NCI-H774 (cell line): ENCODE results near the gene MBD3L5.
"Not testable (repeated sequence)": the region's sequence is repeated elsewhere in the genome, so short reads cannot be mapped to it uniquely, and the experiment has no call there.

Experiments used
- DNase-seq: peaks from one replicate; lab custom pipeline; 2025; lab: John Stamatoyannopoulos, UW

The MBD3L5 gene

GRCh38 chr19:7030278-7030677 is at the start of gene MBD3L5:
MBD3L5 (plus strand) TSS chr19:7030578; CDS start chr19:7030612, 34 bp downstream.
- not testable (repeated sequence) for DNase-seq

- DNase-seq = no peak
Observed at GRCh38 chr19:6983448-6983847, 46.9 kb upstream of the MBD3L5 start.

GRCh38 chr19:6987850-6988249 is 42.5 kb upstream of the MBD3L5 start:
- DNase-seq = no peak

GRCh38 chr19:6988257-6988656 is 42.1 kb upstream of the MBD3L5 start:
- DNase-seq = no peak

- DNase-seq = no peak
Observed at GRCh38 chr19:6995054-6995453, 35.3 kb upstream of the MBD3L5 start.

- no peak for DNase-seq
Observed at GRCh38 chr19:6996810-6997209, 33.6 kb upstream of the MBD3L5 start.

GRCh38 chr19:6997679-6998445 is 32.5 kb upstream of the MBD3L5 start:
- DNase-seq = no peak

GRCh38 chr19:6999933-7000332 is 30.4 kb upstream of the MBD3L5 start:
- no peak for DNase-seq

GRCh38 chr19:7000333-7000732 is 30.0 kb upstream of the MBD3L5 start:
- DNase-seq = no peak

- no peak for DNase-seq
Observed at GRCh38 chr19:7000816-7001215, 29.6 kb upstream of the MBD3L5 start.

- DNase-seq = no peak
Observed at GRCh38 chr19:7004313-7004931, 26.0 kb upstream of the MBD3L5 start.

GRCh38 chr19:7006135-7006704 is 24.2 kb upstream of the MBD3L5 start:
- DNase-seq = no peak

GRCh38 chr19:7007859-7008258 is 22.5 kb upstream of the MBD3L5 start:
- no peak for DNase-seq

- DNase-seq = no peak
Observed at GRCh38 chr19:7010722-7011593, 19.4 kb upstream of the MBD3L5 start.

GRCh38 chr19:7013678-7014077 is 16.7 kb upstream of the MBD3L5 start:
- DNase-seq = no peak

- DNase-seq = no peak
Observed at GRCh38 chr19:7018828-7019227, 11.6 kb upstream of the MBD3L5 start.

GRCh38 chr19:7021331-7021730 is 9.0 kb upstream of the MBD3L5 start, which contains the start of gene MBD3L2B:
MBD3L2B (minus strand) TSS chr19:7021431; CDS start chr19:7021397, 34 bp downstream.
- DNase-seq = not testable (repeated sequence)

- DNase-seq = not testable (repeated sequence)
Observed at GRCh38 chr19:7028790-7029189, 1.6 kb upstream of the MBD3L5 start.

- not testable (repeated sequence) for DNase-seq
Observed at GRCh38 chr19:7040079-7040478, 9.7 kb downstream of the MBD3L5 start, which contains the start of gene MBD3L4. MBD3L4 (minus strand) TSS chr19:7040179; CDS start chr19:7040144, 35 bp downstream.

- not testable (repeated sequence) for DNase-seq
Observed at GRCh38 chr19:7041563-7041962, 11.2 kb downstream of the MBD3L5 start.

- DNase-seq = not testable (repeated sequence)
Observed at GRCh38 chr19:7049021-7049420, 18.6 kb downstream of the MBD3L5 start, which contains the start of gene MBD3L2. MBD3L2 (plus strand) TSS chr19:7049321; CDS start chr19:7049374, 53 bp downstream.

- not testable (repeated sequence) for DNase-seq
Observed at GRCh38 chr19:7051421-7051820, 21.0 kb downstream of the MBD3L5 start.
